Inflammatory macrophage treated with lipopolysaccharide for 4 hours (primary cell): ENCODE data around the gene VAMP3.

Source experiments
- DNase-seq: peaks from one replicate; pipeline ENCODE4 v3.0.0-alpha.2; 2020

The VAMP3 gene

DNA sequence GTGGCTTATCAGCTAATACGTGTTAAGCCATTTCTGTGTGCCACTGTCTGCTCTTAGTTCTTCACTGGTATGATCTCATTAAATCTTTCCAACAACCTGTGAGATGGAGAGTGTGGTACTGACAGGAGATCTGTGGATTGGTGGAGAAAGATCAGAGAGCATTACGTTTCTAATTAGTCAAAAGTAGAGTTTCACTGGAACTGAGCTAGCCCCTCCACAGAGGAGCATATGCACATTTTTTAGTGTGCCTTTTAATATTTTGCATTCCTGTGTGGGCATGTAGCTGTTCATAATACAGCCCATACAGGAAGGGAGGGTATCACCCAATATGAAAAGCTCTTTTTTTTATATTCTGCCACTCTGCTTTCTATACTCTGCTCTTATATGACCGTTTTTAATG is 50.2 kb downstream of the VAMP3 start:
- no peak for DNase-seq

- DNase-seq, result no peak
Observed at GRCh38 chr1:7824701-7825100, 53.6 kb downstream of the VAMP3 start.

DNA sequence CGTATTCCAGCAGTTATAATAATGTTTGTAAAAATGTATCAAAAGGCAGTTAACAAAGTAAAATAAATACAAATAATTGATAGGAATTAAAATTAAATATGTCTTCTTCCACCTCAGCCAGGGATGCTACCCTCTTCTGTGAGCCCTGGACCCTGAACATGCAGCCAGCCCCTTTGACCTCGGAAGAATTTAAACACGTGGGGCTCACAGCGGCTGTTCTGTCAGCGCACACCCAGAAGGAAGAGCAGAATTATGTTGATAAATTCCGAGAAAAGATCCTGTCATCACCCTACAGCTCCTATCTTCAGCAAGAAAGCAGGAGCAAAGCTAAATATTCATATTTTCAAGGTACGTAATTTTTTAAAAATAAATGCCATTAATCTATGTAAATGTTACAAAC is 55.3 kb downstream of the VAMP3 start:
- no peak for DNase-seq

- DNase-seq, result peak; percentile 25
Observed at GRCh38 chr1:7827126-7827955, 56.2 kb downstream of the VAMP3 start.
